Sciatic nerve (tissue), 2 donors: ENCODE measurements around the gene CDX1. TPM values are rescaled to one million over a fixed set of nuclear protein-coding genes. Genes with fewer than 3 reads are reported as not detected.

Experiments used
- ATAC-seq: fragments of 200-7000 bp; cut with Tn5 transposase; one replicate; pipeline ENCODE4 v1.9.1; 2020; ENCODE audit warnings: mild to moderate bottlenecking, moderate library complexity
- DNase-seq: peaks from one replicate; pipeline ENCODE4 v3.0.0-alpha.2; 2020; ENCODE audit warnings: low spot score
- intact Hi-C: fragments of 100-400 bp; cut with DNase I; formaldehyde crosslinking; loops from one replicate; pipeline ENCODE4 v1.14.2; 2022
- total RNA-seq: library from RNA; stranded (reverse); fragmentation: NEBNext Ultra II Directional; extraction: Animal tissue kit (Norgen Biotek cat#: 25700); gene quantifications from one replicate; pipeline ENCODE4 v1.2.1, GENCODE V29; 2021
- donor health status: DM: no; HTN: no; CAD: no.
- donor health status: DM: no; HTN: no; CAD: no.

The CDX1 gene
- total RNA-seq = not detected

GRCh38 chr5:150166650-150167511 lies at the start of gene CDX1:
TSS of gene CDX1 (plus strand) at chr5:150166778. CDS start at chr5:150166877, 99 bp downstream.
- intact Hi-C loops = no loop called here
- ATAC-seq (no peak), DNase-seq (no peak)

- intact Hi-C loops = no loop called here
- ATAC-seq = no peak
- DNase-seq = peak; percentile 18
Measured at GRCh38 chr5:150117945-150118560, 48.5 kb upstream of the CDX1 start.

DNA sequence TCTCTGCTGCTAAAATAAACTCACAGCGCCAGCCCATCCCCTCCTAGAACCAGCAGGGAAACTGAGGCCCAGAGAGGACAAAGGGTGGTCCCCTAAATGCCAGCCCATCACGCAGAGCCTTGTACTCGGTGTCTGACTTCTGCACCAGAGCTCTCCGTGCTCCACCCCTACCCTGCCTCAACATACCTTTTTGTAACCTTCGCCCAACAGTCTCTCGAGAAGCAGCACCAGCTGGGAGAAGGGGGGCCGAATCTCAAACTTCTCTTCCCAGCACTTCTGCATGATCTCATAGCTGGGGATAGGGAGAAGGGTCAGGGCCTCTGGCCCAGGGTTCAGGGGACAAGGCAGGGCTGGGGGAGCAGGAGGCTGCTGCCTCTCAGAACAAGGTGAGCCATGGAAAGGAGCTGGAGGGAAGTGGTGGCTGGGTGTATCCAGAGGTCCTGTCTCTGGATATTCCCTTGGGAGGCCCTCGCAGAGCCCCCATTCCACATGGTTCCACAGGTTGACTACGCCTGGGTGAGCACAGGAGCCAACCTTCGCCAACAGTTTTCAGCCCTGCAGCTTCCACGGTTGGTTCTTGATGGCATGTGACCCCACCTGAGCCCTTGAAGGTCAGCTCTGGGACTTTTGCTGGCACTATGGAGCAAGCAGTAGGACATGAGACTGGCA lies 47.9 kb upstream of the CDX1 start:
- intact Hi-C loops = no loop called here
- DNase-seq = no peak
- no peak for ATAC-seq

DNA sequence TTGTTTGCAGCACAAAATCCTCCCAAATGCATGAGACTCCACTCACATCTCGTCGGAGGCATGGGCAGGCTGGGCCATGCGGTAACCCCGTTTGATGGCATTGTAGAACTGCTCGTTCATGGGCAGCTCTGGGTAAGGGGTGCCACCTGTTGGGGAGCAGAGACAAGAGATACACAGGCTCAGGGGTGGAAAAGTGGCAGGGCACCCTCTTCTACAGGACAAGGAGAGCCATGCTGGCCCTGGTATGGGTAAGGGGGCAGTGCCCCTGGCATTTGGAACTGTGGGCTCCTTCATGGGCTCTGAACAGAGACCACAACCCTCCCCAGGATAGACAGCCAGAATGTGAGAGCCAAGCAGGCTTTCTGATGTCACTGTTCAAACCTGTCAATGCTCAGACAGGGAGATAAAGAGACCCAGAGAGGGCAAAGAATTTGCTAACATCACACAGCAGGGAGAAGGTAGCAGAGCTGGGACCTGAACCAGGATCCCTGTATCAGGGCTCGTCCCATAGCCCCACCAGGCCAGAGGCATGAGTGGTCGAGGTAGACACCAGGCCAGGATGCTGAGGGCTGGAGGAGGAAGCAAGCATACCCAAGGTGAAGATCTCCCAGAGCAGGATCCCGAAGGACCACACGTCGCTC lies 47.0 kb upstream of the CDX1 start:
- DNase-seq = peak; percentile 58
- no peak for ATAC-seq
- intact Hi-C loops = no loop called here

GRCh38 chr5:150120062-150120441 lies 46.5 kb upstream of the CDX1 start:
- intact Hi-C loops = no loop called here
- ATAC-seq (no peak), DNase-seq (peak; percentile 50)

DNA sequence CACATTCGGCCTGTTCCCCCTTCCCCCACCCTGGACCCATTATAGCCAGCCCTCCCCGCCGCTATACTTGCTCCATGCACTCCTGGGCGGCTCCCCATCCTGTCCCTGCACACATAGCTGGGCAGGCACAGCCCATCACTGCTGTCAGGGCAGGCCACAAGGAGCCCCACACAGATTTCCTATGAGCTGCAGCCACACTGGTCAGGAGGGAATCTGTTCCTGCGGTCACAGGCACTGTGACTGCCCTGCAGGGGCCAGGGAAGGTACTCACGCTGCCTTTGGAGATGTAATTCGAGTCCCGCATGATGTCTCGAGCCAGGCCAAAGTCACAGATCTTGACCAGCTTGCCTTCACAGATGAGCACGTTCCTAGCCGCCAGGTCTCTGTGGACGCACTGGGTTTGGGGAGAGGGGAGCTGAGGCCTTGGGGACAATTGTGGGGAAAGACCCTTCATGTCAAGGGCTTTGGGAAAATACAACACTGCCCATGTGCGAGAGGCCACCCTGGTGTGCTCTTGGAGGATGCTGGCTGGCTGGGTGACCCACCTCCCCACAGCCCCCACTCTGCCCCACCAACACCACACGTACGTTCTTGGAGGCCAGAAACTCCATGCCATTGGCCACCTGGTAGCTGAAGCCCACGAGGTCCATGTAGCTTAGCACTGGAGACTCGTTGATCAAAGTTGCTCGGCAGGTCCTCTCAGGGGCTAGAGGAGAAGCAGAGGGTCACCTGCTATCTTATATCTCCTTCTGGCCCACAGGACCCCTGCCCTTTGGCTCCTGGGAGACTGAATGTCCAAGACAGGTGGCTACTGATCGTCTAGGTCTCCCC lies 45.7 kb upstream of the CDX1 start:
- no peak for ATAC-seq
- DNase-seq = peak; percentile 45
- intact Hi-C loops = no loop called here

GRCh38 chr5:150121448-150122157 lies 45.0 kb upstream of the CDX1 start:
- peak; percentile 51 for DNase-seq
- no peak for ATAC-seq
- intact Hi-C loops = no loop called here

DNA sequence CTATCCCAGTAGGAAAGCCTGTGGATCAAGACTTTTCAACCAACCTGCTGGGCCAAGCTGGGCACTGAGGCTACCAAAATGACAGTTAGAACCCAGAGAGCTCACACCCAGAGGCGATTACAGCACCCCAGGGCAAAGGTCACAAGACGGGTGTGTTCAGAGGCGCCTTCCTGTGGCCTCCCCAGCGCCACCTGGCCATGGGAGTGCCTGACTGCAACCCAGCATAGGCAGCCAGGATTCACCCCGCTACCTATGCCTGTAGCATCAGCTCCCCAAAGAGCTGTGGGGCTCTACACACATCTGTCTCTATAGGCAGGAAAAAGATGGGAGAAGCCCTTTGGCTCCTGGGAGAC lies 44.4 kb upstream of the CDX1 start:
- intact Hi-C loops = no loop called here
- DNase-seq (peak; percentile 54), ATAC-seq (no peak)

- DNase-seq (peak; percentile 50), ATAC-seq (no peak)
- intact Hi-C loops = no loop called here
Measured at GRCh38 chr5:150122536-150123481, 43.8 kb upstream of the CDX1 start.

- ATAC-seq (no peak), DNase-seq (no peak)
- intact Hi-C loops = no loop called here
Measured at GRCh38 chr5:150123542-150123941, 43.0 kb upstream of the CDX1 start.

DNA sequence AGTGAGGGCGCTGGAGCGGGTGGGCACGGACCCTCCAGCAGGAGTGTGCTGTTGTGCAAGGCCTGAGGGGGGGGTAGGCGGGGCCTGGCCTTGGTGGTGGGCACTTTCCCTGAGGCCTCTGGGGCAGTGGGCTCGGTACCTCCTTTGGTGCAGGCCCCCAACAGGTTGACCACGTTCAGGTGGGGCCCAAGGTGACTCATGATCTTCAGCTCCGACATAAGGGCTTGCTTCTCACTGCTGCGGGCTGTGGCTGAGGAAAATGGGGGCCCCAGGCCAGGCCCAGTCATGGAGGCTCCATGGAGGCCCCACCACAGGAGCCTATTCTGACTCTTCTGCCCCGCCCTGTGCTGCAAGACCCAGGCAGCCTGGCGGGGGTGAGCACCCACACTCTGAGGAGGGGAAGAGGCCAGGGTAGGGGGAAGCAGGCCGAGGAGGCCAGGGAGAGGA lies 42.4 kb upstream of the CDX1 start:
- ATAC-seq (peak; percentile 19), DNase-seq (peak; percentile 56)
- intact Hi-C loops = no loop called here

GRCh38 chr5:150124596-150124995 lies 42.0 kb upstream of the CDX1 start:
- ATAC-seq (no peak), DNase-seq (no peak)
- intact Hi-C loops = no loop called here

DNA sequence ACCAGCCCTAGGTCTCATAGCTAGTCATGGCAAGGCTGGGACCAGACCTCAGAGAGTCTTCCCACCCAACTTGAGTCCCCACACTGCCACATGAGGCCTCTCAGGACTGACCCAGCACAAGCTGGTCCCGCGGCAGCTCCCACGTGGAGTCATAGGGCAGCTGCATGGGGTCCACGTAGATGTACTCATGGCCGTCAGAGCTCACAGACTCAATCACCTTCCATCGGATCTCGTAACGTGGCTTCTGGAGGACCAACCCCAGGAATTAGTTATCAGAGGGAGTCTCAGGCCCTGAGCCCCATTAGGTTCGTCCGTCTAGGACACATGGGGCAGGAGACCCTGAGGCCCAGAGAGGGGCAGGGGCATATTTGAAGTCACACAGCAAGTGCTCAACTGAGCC lies 41.2 kb upstream of the CDX1 start:
- intact Hi-C loops = no loop called here
- ATAC-seq = no peak
- no peak for DNase-seq

DNA sequence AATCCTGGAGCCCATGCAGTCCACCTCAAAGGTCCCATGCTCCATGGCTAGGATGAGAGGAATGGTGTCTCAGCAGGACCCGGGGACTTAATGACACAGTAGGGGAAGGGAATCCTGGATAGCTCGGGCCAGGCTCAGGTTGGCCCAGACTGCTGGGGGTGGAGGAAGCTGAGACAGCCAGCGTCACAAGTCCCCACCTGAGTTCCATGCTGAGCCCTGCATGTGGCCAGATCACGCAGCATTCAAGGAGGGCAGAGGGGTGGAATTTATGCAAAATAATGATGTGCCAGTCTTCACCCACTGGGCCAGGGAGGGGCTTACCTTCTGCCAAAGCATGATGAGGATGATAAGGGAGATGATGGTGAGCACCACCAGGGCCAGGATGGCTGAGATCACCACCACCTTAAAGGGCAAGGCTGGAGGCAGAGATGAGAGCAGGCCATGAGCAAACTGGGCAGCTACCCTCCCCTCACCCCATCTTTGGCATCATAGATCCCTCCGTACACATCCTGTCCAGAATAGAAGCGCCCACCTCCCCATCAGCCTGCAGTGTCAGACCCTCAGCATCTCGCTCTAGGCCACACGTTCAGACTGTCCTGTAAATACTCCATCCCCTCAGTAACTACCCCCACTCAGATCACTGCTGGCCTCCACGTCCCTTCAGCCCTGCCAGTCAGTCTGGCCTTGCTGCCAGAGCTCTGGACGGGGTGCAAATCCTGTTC lies 40.2 kb upstream of the CDX1 start:
- DNase-seq (no peak), ATAC-seq (no peak)
- intact Hi-C loops = no loop called here

- DNase-seq = no peak
- intact Hi-C loops = no loop called here
- no peak for ATAC-seq
Measured at GRCh38 chr5:150126921-150127265, 39.7 kb upstream of the CDX1 start.

GRCh38 chr5:150129454-150129812 lies 37.1 kb upstream of the CDX1 start:
- intact Hi-C loops = no loop called here
- ATAC-seq = no peak
- no peak for DNase-seq
